GM18502 (cell line): ENCODE results near the gene C21orf58.

Source experiments
- ATAC-seq: cut with Tn5 transposase; IDR thresholded peaks from one replicate; pipeline ENCODE4 v1.9.1; 2021; ENCODE audit warnings: mild to moderate bottlenecking; ENCODE audit not compliant: unreplicated experiment, poor library complexity

Gene C21orf58

GRCh38 chr21:46299167-46299566 lies 24.5 kb downstream of the C21orf58 start:
- ATAC-seq = no peak

DNA sequence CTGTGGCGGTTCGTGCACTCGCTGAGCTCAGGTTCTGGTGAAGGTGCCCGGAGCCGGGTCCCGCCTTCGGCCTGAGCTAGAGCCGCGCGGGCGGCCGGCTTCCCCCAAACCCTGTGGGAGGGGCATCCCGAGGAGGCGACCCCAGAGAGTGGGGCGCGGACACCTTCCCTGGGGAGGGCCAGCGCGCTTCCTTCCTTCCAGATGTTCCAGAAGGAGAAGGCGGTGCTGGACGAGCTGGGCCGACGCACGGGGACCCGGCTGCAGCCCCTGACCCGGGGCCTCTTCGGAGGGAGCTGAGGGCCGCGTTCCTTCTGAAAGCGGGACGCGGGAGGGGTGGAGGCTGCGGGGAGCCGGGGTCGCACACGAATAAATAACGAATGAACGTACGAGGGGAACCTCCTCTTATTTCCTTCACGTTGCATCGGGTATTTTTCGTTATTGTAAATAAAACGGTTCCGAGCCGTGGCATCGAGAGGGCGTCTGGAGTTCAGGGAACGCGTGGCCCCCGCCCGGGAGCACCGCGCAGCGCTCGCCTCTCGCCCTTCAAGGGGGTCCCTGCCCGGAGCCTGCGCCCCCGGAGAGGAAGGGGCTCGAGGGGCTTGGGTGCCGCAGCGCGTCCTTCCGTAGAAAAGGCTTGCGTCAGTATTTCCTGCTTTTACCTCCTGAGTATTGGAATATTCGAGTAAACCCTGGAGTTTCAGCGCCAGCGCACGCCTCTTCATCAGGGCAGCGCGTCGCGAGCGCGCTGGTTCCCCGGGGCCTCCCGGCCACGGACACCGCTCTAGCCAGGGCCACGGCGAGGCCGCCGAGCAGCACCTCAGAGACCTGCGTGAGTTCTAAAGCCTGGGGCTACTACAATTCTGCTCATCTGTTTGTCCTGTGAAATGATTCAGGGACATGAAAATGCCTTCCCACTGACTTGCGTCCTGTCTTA lies 26.1 kb downstream of the C21orf58 start:
- ATAC-seq = no peak

GRCh38 chr21:46295996-46296752 lies 27.5 kb downstream of the C21orf58 start:
- ATAC-seq = no peak

DNA sequence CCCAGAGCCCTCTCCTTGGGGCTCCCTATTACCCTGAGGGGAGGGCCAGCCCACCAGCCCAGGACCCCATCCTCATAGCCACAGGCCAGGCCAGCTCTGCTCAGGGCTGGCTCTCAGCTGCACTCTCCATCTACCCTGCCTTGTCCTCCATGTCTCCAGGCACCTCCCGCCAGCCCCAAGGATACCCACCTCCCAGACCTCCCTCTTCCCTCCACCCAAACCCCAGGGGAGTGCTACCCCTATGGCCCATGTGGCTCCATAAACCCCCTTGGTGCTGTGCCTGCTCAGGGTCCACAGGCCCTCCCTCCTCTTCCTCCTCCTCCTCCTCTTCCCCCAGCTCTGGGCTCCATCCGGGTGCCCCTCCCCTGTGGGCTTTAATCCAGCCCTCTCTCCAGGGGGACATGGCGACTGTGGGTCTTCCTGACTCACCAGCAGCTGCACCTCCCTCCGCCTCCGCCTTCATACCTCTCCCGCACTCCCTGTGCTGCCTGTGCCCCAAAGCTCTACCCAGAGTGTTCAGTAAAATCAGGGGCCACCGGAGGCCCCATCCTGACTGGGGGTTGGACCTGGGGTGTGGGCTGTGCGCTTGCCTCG lies 28.4 kb downstream of the C21orf58 start:
- no peak for ATAC-seq

DNA sequence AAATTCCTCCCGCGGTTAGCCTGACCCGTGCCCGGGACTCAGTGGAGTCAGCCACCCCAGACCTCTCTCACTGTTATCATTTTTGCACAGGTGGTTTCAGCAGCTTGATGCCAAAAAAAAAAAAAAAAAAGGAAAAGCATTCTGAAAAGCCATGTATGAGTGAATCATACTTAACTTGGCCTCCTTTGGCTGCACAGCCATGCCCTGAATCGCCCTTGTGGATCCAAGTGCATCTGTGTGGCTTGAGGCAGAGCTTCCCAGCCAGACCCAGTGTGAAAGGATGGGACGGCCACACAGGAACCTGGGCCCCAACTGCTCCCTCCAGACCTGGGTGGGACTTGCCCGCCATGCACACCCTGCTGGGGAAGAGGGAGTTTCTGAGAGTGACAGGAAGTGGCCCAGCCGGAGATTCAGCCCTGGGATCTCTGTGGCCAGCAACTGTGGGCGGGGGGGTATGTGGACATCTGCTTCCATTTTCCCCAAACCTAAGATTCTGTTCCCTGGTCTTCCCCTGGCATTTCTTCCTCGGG lies 29.0 kb downstream of the C21orf58 start:
- no peak for ATAC-seq

DNA sequence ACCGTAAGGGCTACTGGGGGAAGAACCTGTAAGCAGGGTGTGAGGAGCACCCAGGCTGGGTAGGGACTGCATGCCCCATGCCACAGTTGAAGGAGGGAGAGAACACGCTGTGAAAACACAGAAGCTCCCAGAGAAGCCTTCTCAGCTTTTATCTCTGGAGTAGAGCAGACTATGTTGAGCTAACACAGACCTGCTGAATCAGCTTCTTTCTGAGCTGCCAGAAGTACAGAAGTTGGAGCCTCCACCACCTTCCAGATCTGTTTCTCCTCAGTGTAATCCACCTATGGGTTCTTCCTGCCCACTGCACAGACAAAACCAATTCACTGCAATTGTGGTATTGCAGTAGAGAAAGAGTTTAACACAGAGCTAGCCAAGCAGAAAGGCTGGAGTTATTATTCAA lies 32.1 kb downstream of the C21orf58 start:
- ATAC-seq = no peak

DNA sequence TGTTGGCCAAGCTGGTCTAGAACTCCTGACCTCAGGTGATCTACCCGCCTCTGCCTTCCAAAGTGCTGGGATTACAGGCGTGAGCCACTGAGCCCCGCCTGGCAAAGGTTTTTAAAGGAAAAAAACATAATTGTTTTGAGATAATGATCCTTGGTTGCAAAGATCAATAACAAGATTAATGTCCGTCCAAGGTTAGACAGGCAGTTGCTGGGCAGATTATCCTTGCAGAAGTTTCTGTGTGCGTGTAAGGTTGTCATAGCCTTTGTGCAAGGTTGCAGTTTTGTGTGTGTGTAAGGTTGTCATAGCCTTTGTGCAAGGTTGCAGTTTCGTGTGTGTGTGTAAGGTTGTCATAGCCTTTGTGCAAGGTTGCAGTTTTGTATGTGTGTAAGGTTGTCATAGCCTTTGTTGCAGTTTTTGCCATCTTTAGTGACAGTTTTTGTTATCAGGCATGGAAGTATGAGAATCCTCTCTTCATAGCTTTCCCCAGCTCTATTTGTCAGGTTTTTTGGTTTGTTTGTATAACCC lies 34.0 kb downstream of the C21orf58 start:
- ATAC-seq = no peak

- ATAC-seq = no peak
Measured at GRCh38 chr21:46287541-46287940, 36.1 kb downstream of the C21orf58 start.

- no peak for ATAC-seq
Measured at GRCh38 chr21:46286648-46287002, 37.0 kb downstream of the C21orf58 start.

DNA sequence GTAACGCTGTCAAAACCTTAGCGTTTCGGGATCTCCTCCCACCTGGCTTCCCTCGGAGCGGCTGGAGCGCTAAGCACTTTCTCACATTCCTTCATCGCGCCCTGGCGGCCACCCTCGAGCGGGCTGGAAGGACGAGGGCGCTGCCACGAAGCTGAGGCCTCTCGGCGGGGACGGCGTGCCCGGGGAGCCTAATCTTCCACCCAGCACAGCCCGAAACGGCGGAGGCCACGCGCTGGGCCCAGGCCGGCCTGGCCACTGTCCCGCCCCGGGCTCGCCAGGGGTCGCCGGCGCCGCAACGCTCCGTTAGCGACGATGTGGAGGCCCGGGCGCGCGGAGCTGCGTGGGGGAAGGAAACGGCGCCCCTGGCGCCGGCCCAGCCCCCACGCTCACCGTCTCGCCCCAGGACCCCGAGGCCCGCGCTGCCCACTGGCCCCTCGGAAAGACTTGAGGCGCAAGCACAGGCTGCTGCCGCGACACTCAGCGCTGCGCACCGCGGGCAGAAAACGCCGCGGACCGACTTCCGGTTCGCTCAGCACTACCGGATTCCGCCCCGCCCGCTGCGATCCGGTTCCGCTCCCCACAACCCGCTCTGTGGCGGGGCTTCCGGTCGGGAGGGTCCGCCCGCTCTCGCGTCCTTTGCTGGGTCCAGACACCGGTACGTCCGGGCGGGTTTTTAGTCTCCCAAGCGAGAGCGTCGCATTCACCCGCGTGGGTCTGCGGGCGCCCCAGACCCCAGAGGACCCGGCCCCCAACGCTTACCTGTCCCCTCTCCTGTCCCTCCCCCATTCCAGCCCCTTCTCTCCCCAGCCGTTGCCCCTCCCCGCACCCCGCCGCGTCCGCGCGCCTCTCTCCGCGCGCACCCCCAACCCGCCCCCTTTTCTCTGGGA lies 37.7 kb downstream of the C21orf58 start, which contains the start of gene YBEY:
Gene YBEY (plus strand): TSS at position 582 of the 887 bp plus-strand sequence. CDS start 572 bp downstream, outside the sequence.
- ATAC-seq = peak; percentile 89

DNA sequence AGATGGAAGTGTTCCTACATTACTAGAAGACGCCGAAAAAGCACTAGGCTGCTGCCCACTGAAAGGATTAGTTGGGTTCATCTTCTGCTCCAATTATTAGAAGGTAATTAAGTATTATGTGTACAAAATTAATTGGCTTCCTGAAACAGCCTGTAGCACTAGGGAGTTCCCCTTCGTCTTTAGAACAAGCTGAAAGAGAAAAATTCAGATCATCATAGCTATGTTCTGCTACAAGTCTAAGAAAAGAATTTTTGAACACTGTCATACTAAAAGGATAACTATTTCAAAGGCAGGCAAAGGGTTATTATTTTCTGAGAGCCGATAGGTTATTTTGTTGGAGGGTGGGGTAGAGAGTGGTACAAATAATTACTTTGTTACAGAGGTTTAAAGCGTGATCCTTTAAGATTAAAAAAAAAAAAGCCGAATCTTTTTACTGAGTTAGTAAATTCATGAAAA lies 38.4 kb downstream of the C21orf58 start, which contains the start of gene MCM3AP:
Gene MCM3AP (minus strand): TSS at position 406 of the 456 bp plus-strand sequence. CDS start 325 bp downstream, at position 81.
- ATAC-seq = no peak

DNA sequence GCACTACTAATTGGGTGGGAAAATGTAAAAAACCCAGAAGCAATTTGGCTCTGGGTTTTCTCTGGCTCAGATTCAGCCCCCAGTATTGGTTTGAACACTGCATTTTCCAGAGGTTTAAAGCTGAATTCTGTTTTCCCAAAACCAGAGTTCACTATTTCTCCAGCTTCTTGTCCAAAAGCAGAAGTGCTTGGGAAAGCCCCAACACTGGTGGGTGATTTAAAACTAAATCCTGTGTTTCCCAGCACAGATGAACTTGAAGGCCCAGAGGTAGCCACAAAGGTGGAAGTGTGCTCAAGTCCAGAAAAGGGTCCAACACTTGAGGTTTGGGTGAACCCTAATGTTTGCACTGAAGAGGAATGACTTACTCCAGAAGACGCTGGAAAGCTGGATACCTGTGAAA lies 38.9 kb downstream of the C21orf58 start:
- no peak for ATAC-seq

DNA sequence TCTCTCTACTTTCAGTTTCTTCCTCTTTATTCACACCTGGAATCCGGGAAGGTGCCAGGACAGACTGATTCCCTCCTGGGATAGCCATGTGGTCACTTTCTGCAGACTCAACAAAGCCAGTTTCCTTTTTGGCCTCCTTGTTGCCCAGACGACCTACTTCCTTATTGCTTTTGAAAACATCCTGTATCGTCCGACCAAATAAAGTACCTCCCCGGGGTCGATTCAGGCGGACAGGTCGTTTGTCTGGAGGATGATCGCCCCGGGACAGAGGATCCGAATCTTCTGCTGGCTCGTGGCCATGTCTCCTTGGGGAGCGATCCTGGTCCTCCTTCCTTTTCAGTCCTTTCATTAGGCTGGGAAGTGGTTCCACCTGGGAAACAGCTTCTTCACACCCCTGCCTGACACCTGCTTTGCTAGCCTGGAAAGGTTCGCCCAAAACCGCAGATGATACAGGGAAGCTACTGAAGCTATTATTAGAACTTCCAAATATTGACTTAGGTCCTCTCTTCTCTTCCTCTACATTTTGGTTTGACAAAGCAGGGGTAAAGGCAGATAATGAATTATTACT lies 39.5 kb downstream of the C21orf58 start:
- ATAC-seq = no peak

- ATAC-seq = no peak
Measured at GRCh38 chr21:46274797-46275390, 48.8 kb downstream of the C21orf58 start.

DNA sequence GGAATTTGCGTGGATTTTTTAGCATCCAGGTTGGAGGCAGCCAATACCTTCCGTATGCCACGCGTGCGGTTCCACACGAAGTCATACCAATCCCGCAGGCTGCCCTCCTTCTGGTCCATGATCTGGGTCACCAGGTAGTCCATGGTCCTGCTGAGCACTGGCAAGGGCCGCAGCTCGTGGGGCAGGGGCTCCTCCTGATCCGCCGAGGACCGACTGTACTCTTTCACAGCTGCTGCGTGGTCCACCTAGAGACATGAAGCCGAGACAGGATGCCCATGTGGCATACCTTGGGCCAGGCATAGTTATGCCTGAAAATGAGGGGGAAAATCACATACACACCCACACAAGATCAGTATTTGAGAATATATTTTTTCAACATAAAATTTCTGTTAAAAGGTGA lies 50.3 kb downstream of the C21orf58 start:
- ATAC-seq = no peak

- no peak for ATAC-seq
Measured at GRCh38 chr21:46269466-46269865, 54.2 kb downstream of the C21orf58 start.

DNA sequence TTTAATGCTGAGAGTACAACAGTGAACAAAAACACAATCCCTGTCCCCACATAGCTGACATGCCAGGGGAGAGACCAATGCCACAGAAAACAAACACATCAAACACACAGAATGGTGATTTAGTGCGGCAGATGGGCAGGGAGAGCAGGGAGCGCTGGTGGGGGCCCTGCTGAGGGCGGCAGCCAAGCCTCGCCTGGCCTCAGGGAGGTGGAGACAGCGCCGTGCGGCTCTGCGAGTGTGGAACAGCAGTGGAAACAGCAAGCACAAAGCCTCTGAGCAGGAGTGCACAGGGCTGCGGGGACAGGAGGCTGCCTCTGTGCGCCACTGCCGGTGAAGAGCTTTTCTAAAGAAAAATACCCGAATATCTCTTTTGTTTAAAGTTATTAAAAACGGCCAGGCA lies 55.3 kb downstream of the C21orf58 start:
- no peak for ATAC-seq

GRCh38 chr21:46266946-46267345 lies 56.7 kb downstream of the C21orf58 start:
- ATAC-seq = no peak
